Muscle layer of duodenum (tissue), 2 donors: ENCODE data around the gene HPSE2.

Source experiments
- H3K27ac ChIP-seq: one replicate; pipeline ENCODE4 v1.7.0; 2013; ENCODE audit warnings: mild to moderate bottlenecking, low read length
- H3K27me3 ChIP-seq: one replicate; pipeline ENCODE4 v1.7.0; 2013; ENCODE audit warnings: low read depth, mild to moderate bottlenecking, control low read depth, low read length
- H3K36me3 ChIP-seq, 2 donors: one replicate each; pipeline ENCODE4 v1.7.0; 2013; ENCODE audit warnings: low read length in 2 of 2, control low read depth in 1 of 2, mild to moderate bottlenecking in 1 of 2; ENCODE audit not compliant: insufficient read depth in 2 of 2, control insufficient read depth in 1 of 2
- H3K4me1 ChIP-seq, 2 donors: one replicate each; pipeline ENCODE4 v1.7.0; 2013; ENCODE audit warnings: low read length in 2 of 2, mild to moderate bottlenecking in 2 of 2, control low read depth in 1 of 2, moderate library complexity in 1 of 2; ENCODE audit not compliant: insufficient read depth in 2 of 2, control insufficient read depth in 1 of 2
- H3K4me3 ChIP-seq, 2 donors: one replicate each; pipeline ENCODE4 v1.7.0; 2013; ENCODE audit warnings: low read length in 2 of 2, low read depth in 1 of 2, mild to moderate bottlenecking in 1 of 2
- H3K9me3 ChIP-seq, 2 donors: one replicate each; pipeline ENCODE4 v1.7.0; 2013; ENCODE audit warnings: low read length in 2 of 2, control low read depth in 1 of 2, mild to moderate bottlenecking in 1 of 2; ENCODE audit not compliant: control insufficient read depth in 1 of 2
- donor health status: healthy.

HPSE2 gene

GRCh38 chr10:98951269-98952000 is 284.2 kb downstream of the HPSE2 start:
- H3K27me3 ChIP-seq: no peaks in the 10 kb centered on the region
- no peak overlapping the region for H3K27ac ChIP-seq
- H3K9me3 ChIP-seq: no peaks in the 10 kb centered on the region

GRCh38 chr10:98950106-98950505 is 285.5 kb downstream of the HPSE2 start:
- H3K36me3 ChIP-seq: no peaks in the 10 kb centered on the region
- H3K4me1 ChIP-seq: no peaks in the 10 kb centered on the region
- no peak overlapping the region for H3K4me3 ChIP-seq
- H3K27ac ChIP-seq: no peak overlapping the region
- H3K9me3 ChIP-seq: no peaks in the 10 kb centered on the region
- no peaks in the 10 kb centered on the region for H3K27me3 ChIP-seq

More at GRCh38 chr10:98951269-98952000, 284.2 kb downstream of the HPSE2 start:
- Histone ChIP-seq H3K36me3 (no peaks in the 10 kb centered on the region), H3K4me1 (peaks cover 0 to 2% of the 10 kb centered on the region in 2 donors), H3K4me3 (no peak overlapping the region)

DNA sequence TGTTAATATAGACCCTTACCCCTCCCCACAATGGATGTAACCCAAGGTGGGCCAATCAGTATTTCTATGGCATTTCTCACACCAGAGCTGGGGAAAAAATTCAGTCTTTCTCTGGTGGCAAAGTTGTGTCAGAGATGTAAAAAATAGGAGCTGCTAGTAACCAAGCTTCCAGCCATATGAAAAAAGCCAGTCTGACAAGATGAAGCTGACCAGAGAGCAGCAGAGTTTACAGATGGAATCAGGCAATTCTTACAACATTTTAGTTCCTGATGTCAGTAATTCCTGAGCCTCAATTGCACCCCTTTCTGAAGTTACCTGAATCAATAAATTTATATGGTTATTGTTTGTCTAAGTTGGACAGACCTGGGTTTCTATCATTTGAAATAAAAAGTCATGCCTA is 286.3 kb downstream of the HPSE2 start:
- H3K27ac ChIP-seq: no peak overlapping the region
- H3K36me3 ChIP-seq: no peaks in the 10 kb centered on the region
- no peak overlapping the region for H3K4me3 ChIP-seq
- H3K27me3 ChIP-seq: no peaks in the 10 kb centered on the region
- H3K4me1 ChIP-seq: no peaks in the 10 kb centered on the region
- no peaks in the 10 kb centered on the region for H3K9me3 ChIP-seq

- Histone ChIP-seq H3K9me3 (no peaks in the 10 kb centered on the region), H3K27me3 (no peaks in the 10 kb centered on the region), H3K4me3 (no peak overlapping the region), H3K36me3 (no peaks in the 10 kb centered on the region), H3K27ac (no peak overlapping the region), H3K4me1 (no peaks in the 10 kb centered on the region)
Measured at GRCh38 chr10:98943681-98944080, 292.0 kb downstream of the HPSE2 start.

DNA sequence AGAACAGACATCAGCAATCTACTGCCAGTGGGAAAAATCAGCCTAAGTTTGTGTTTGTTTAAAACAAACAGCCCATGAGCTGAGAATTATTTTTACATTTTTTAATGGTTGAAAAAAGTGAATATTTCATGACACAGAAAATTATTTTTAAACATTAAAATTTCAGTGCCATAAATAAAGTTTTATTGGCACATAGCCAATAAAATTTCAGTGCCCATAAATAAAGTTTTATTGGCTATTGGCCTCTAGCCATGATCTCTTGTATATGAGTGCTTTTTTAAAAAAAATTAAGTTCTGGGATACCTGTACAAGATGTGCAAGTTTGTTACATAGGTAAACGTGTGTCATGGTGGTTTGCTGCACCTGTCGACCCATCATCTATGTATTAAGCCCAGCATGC is 305.9 kb downstream of the HPSE2 start:
- H3K4me3 ChIP-seq: no peak overlapping the region
- H3K36me3 ChIP-seq: no peaks in the 10 kb centered on the region
- H3K27ac ChIP-seq: no peak overlapping the region
- H3K9me3 ChIP-seq: no peaks in the 10 kb centered on the region
- H3K27me3 ChIP-seq: no peaks in the 10 kb centered on the region
- H3K4me1 ChIP-seq: no peaks in the 10 kb centered on the region

- Histone ChIP-seq H3K27me3 (no peaks in the 10 kb centered on the region), H3K27ac (no peak overlapping the region), H3K9me3 (no peaks in the 10 kb centered on the region), H3K4me3 (no peak overlapping the region), H3K4me1 (peaks cover 0 to 10% of the 10 kb centered on the region in 2 donors), H3K36me3 (no peaks in the 10 kb centered on the region)
Measured at GRCh38 chr10:98925651-98926050, 310.0 kb downstream of the HPSE2 start.

GRCh38 chr10:98924526-98924925 is 311.1 kb downstream of the HPSE2 start:
- Histone ChIP-seq H3K36me3 (no peaks in the 10 kb centered on the region), H3K4me3 (no peak overlapping the region), H3K27ac (no peak overlapping the region), H3K9me3 (no peaks in the 10 kb centered on the region), H3K4me1 (peaks cover 0 to 11% of the 10 kb centered on the region in 2 donors), H3K27me3 (no peaks in the 10 kb centered on the region)

- Histone ChIP-seq H3K27ac (no peak overlapping the region), H3K4me3 (no peak overlapping the region), H3K27me3 (no peaks in the 10 kb centered on the region), H3K4me1 (peaks cover 0 to 11% of the 10 kb centered on the region in 2 donors), H3K9me3 (no peaks in the 10 kb centered on the region), H3K36me3 (no peaks in the 10 kb centered on the region)
Measured at GRCh38 chr10:98921316-98921715, 314.3 kb downstream of the HPSE2 start.

DNA sequence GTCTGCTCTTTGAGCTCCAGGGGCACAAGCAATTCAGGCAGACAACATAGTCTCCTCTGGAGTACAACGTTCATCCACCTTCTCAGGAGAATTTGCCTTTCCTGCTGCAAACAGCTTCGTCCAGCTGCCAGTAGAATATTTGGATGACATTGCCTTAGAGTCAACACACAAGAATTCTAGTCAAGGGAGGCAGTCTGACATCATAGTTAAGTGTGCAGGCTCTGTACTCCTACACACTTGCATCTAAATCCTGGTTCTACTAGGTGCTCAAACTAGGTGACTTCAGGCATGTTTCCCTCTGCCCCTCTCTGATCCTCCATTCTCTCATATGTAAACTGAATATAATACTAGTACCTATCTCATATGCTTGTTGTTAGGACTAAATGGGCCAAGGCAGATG is 314.8 kb downstream of the HPSE2 start:
- Histone ChIP-seq H3K9me3 (no peaks in the 10 kb centered on the region), H3K36me3 (no peaks in the 10 kb centered on the region), H3K27ac (no peak overlapping the region), H3K4me3 (no peak overlapping the region), H3K27me3 (no peaks in the 10 kb centered on the region), H3K4me1 (peaks cover 0 to 11% of the 10 kb centered on the region in 2 donors)

DNA sequence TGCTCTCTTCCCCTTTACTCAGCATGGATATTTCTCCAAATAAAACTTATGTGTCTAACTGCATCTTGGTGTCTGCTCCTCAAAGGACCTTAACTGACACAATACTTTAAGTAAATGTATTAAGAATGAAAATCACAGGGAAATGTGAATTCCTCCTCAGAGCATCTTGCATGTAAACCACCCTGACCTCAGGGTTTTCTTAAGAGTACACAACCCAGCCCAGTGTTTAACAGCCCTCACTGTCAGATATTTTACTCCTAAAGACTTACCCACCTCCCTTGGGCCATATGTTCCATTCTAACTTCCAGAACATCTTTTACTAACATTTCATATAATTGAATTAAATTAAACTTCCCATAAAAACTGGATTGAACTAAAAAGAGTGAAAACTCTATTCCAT is 315.3 kb downstream of the HPSE2 start:
- Histone ChIP-seq H3K4me3 (no peak overlapping the region), H3K27ac (no peak overlapping the region), H3K27me3 (no peaks in the 10 kb centered on the region), H3K36me3 (no peaks in the 10 kb centered on the region), H3K9me3 (no peaks in the 10 kb centered on the region), H3K4me1 (peaks cover 0 to 11% of the 10 kb centered on the region in 2 donors)

GRCh38 chr10:98919899-98920298 is 315.8 kb downstream of the HPSE2 start:
- Histone ChIP-seq H3K4me1 (peaks cover 0 to 11% of the 10 kb centered on the region in 2 donors), H3K27ac (no peak overlapping the region), H3K9me3 (no peaks in the 10 kb centered on the region), H3K36me3 (no peaks in the 10 kb centered on the region), H3K27me3 (no peaks in the 10 kb centered on the region), H3K4me3 (no peak overlapping the region)

DNA sequence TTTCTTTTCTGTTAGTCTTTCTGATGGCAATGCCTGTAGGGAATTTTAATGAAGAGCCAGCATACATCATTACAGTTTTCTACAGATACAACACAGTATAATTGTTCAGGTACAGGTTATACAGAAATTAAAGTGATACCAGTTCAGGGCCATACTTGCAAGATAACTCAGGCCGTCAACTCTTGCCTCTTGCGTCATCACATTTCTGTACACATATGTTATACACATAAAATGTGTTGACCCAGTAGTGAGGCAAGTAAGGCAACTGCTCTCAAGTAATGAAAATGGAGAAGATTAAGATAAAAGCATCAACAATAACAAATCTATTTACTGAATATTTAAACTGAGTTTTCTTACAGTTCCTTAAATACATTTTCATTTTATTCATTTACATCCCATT is 317.8 kb downstream of the HPSE2 start:
- H3K4me3 ChIP-seq: no peak overlapping the region
- H3K36me3 ChIP-seq: no peaks in the 10 kb centered on the region
- H3K27me3 ChIP-seq: no peaks in the 10 kb centered on the region
- no peak overlapping the region for H3K27ac ChIP-seq
- H3K4me1 ChIP-seq: peaks cover 0 to 11% of the 10 kb centered on the region in 2 donors
- no peaks in the 10 kb centered on the region for H3K9me3 ChIP-seq
